SK-N-SH (cell line): ENCODE data around the gene WDTC1. TPM values are rescaled to one million over a fixed set of nuclear protein-coding genes. Genes with fewer than 3 reads are reported as not detected.

ENCODE experiments used
- CTCF ChIA-PET: fragments of 300-600, 350-600 bp; formaldehyde crosslinking; extraction: SDS; loops from one replicate; lab custom pipeline; 2021; lab: Yijun Ruan, JAX
- POLR2A ChIA-PET: fragments of 350-600 bp; sonication (Branson Sonifier 250); formaldehyde crosslinking; extraction: SDS; loops from one replicate; lab custom pipeline; 2020; ENCODE audit warnings: antibody characterized with exemption, inconsistent platforms; lab: Yijun Ruan, JAX
- DNase-seq: peaks from one replicate; pipeline ENCODE4 v3.0.0; 2012
- H2AFZ ChIP-seq: fragments of 200-600 bp; sonication (generic); 2 replicates; pipeline ENCODE4 v1.8.1; 2016; ENCODE audit warnings: antibody characterized with exemption, mild to moderate bottlenecking, low read depth
- H3F3A ChIP-seq: fragments of 200-600 bp; sonication (generic); replicated peaks from 2 replicates; pipeline ENCODE3; 2016; ENCODE audit warnings: antibody characterized with exemption, mild to moderate bottlenecking; ENCODE audit not compliant: insufficient read depth
- H3K27ac ChIP-seq, 2 experiments: fragments of 200-500 bp in 1 of 2; fragments of 200-600 bp in 1 of 2; sonication (Bioruptor generic) in 1 of 2; sonication (generic), shearing (Covaris generic) in 1 of 2; 2 replicates each; pipeline versions ENCODE4 v1.5.1 to v1.6.1; 2014 to 2016; ENCODE audit warnings: low read depth in 2 of 2, inconsistent platforms in 1 of 2, low read length in 1 of 2, mild to moderate bottlenecking in 1 of 2, mixed read lengths in 1 of 2
- H3K27me3 ChIP-seq: fragments of 200-600 bp; sonication (generic), shearing (Covaris generic); 2 replicates; pipeline ENCODE4 v1.6.1; 2016; ENCODE audit warnings: mixed run types; ENCODE audit not compliant: insufficient read depth
- H3K36me3 ChIP-seq, 2 experiments: fragments of 200-500 bp in 1 of 2; fragments of 200-600 bp in 1 of 2; sonication (Bioruptor generic) in 1 of 2; sonication (generic) in 1 of 2; replicated peaks in 1 of 2; 2 replicates each; pipeline versions ENCODE3 to v1.5.1; 2014 to 2016; ENCODE audit warnings: low read length in 1 of 2, mild to moderate bottlenecking in 1 of 2; ENCODE audit not compliant: insufficient read depth in 2 of 2, control insufficient read depth in 1 of 2
- H3K4me1 ChIP-seq, 2 experiments: fragments of 200-500 bp in 1 of 2; fragments of 200-600 bp in 1 of 2; sonication (Bioruptor generic) in 1 of 2; sonication (generic), shearing (Covaris generic) in 1 of 2; 2 replicates each; pipeline versions ENCODE4 v1.5.1 to v1.6.1; 2014 to 2016; ENCODE audit warnings: low read depth in 1 of 2, low read length in 1 of 2, mixed run types in 1 of 2; ENCODE audit not compliant: insufficient read depth in 2 of 2, control insufficient read depth in 1 of 2
- H3K4me2 ChIP-seq: fragments of 200-600 bp; sonication (generic), shearing (Covaris generic); 2 replicates; pipeline ENCODE4 v1.6.1; 2017; ENCODE audit warnings: mixed run types
- H3K4me3 ChIP-seq, 2 experiments: fragments of 200-500 bp in 1 of 2; fragments of 200-600 bp in 1 of 2; sonication (Bioruptor generic) in 1 of 2; sonication (generic), shearing (Covaris generic) in 1 of 2; 2 replicates each; pipeline versions ENCODE4 v1.5.1 to v1.8.1; 2014 to 2016; ENCODE audit warnings: low read depth in 2 of 2, inconsistent platforms in 1 of 2, low read length in 1 of 2, mild to moderate bottlenecking in 1 of 2, mixed read lengths in 1 of 2, moderate library complexity in 1 of 2
- H3K79me2 ChIP-seq: fragments of 200-600 bp; sonication (generic); 2 replicates; pipeline ENCODE4 v1.8.1; 2017; ENCODE audit warnings: mild to moderate bottlenecking; ENCODE audit not compliant: insufficient read depth
- H3K9ac ChIP-seq: fragments of 200-600 bp; sonication (generic); 2 replicates; pipeline ENCODE4 v1.6.1; 2017; ENCODE audit warnings: mixed run types
- H3K9me2 ChIP-seq: fragments of 200-600 bp; sonication (generic); 2 replicates; pipeline ENCODE4 v1.6.1; 2017; ENCODE audit warnings: mixed run types
- H3K9me3 ChIP-seq: fragments of 200-600 bp; sonication (generic); 2 replicates; pipeline ENCODE4 v1.6.1; 2017; ENCODE audit warnings: mixed run types, mild to moderate bottlenecking, moderate library complexity
- H4K20me1 ChIP-seq: fragments of 200-600 bp; sonication (generic); 2 replicates; pipeline ENCODE4 v1.6.1; 2017; ENCODE audit warnings: mild to moderate bottlenecking, mixed run types; ENCODE audit not compliant: insufficient read depth
- CHD2 ChIP-seq: fragments of 150-350 bp; IDR thresholded peaks from 2 replicates; pipeline ENCODE4 v1.6.1; 2018; ENCODE audit warnings: low read length; ENCODE audit not compliant: partially characterized antibody
- CTCF ChIP-seq: fragments of 200-600 bp; sonication (generic); IDR thresholded peaks from 2 replicates; pipeline ENCODE4 v1.6.1; 2017; ENCODE audit warnings: antibody characterized with exemption, mild to moderate bottlenecking, moderate library complexity
- FOSL2 ChIP-seq: IDR thresholded peaks from 2 replicates; pipeline ENCODE4 v1.4.0; 2012; ENCODE audit warnings: low read depth, mild to moderate bottlenecking, moderate library complexity, borderline replicate concordance
- GABPA ChIP-seq: IDR thresholded peaks from 2 replicates; pipeline ENCODE4 v1.4.0; 2012; ENCODE audit warnings: low read depth, mild to moderate bottlenecking
- NFIC ChIP-seq: IDR thresholded peaks from 2 replicates; pipeline ENCODE4 v1.4.0; 2012; ENCODE audit warnings: borderline replicate concordance
- NRF1 ChIP-seq: IDR thresholded peaks from 2 replicates; pipeline ENCODE4 v1.6.1; 2012; ENCODE audit warnings: low read depth, mild to moderate bottlenecking, low read length
- POLR2AphosphoS5 ChIP-seq: IDR thresholded peaks from 2 replicates; pipeline ENCODE4 v1.6.1; 2012; ENCODE audit warnings: low read depth, low read length
- SIN3A ChIP-seq: IDR thresholded peaks from 2 replicates; pipeline ENCODE4 v1.6.1; 2012; ENCODE audit warnings: low read depth, mild to moderate bottlenecking, low read length, moderate library complexity, borderline replicate concordance
- TCF12 ChIP-seq: IDR thresholded peaks from 2 replicates; pipeline ENCODE4 v1.4.0; 2012
- TEAD4 ChIP-seq: IDR thresholded peaks from 2 replicates; pipeline ENCODE4 v1.4.0; 2012; ENCODE audit warnings: mild to moderate bottlenecking, borderline replicate concordance; ENCODE audit not compliant: insufficient read depth
- ZBTB33 ChIP-seq: IDR thresholded peaks from 2 replicates; pipeline ENCODE4 v1.4.0; 2012; ENCODE audit warnings: low read depth, borderline replicate concordance
- WGBS: methylation state at CpG from one replicate; pipeline ENCODE4 v1.1.6; 2017; ENCODE audit warnings: low lambda C conversion rate; 5-methylcytosine and 5-hydroxymethylcytosine counted together
- polyA plus RNA-seq, 3 experiments: library from polyadenylated mRNA; depleted of rRNA; stranded (reverse); fragments of >200 nt; gene quantifications; 2 replicates each; pipeline ENCODE4 v1.2.3, GENCODE V29; 2012

WDTC1 gene
- polyA plus RNA-seq, 1 of the 3 experiments (the other 2 are of a cell fraction) = 12.0 TPM

- TF ChIP-seq POLR2AphosphoS5 = no peak
Measured at GRCh38 chr1:27269276-27269675, 34.8 kb downstream of the WDTC1 start (continued).

GRCh38 chr1:27274204-27274603 is 39.8 kb downstream of the WDTC1 start:
- no peaks in the 10 kb centered on the region for H4K20me1 ChIP-seq
- no peaks in the 10 kb centered on the region for H3K36me3 ChIP-seq
- H2AFZ ChIP-seq = no peak overlapping the region
- no peak overlapping the region for H3K4me2 ChIP-seq
- H3K9me2 ChIP-seq = no peaks in the 10 kb centered on the region
- no peak overlapping the region for H3K9ac ChIP-seq
- no peak for DNase-seq
- no peak overlapping the region for H3K4me3 ChIP-seq
- no peaks in the 10 kb centered on the region for H3K9me3 ChIP-seq
- 96% methylated on average over 1 of the region's 1 CpG for WGBS
- H3K4me1 ChIP-seq = no peaks in the 10 kb centered on the region
- TF ChIP-seq FOSL2 = no peak
- no peak for TF ChIP-seq CHD2
- no peak for TF ChIP-seq TCF12
- no peak for TF ChIP-seq SIN3A
- no peak for TF ChIP-seq CTCF
- no peak for TF ChIP-seq ZBTB33
- TF ChIP-seq TEAD4 = no peak
- TF ChIP-seq, all 33 proteins: peak for 0
- H3F3A ChIP-seq = no peaks in the 10 kb centered on the region
- no peak overlapping the region for H3K27ac ChIP-seq
- no peaks in the 10 kb centered on the region; the same call in 1 of the 2 replicates for H3K79me2 ChIP-seq
- no peaks in the 10 kb centered on the region for H3K27me3 ChIP-seq
- ChIA-PET CTCF (interaction anchor here (1.6 kb wide), 1 partner anchor 10 kb away, joined by 6 read pairs; no protein-coding TSS in a partner anchor), POLR2A (no interaction called here)

GRCh38 chr1:27275696-27276095 is 41.3 kb downstream of the WDTC1 start:
- H2AFZ ChIP-seq = no peak overlapping the region
- H3K9ac ChIP-seq = no peak overlapping the region
- TF ChIP-seq GABPA (no peak), NRF1 (no peak), NFIC (no peak), CTCF (no peak), SIN3A (no peak)
- H3K27me3 ChIP-seq = no peaks in the 10 kb centered on the region
- no peaks in the 10 kb centered on the region for H4K20me1 ChIP-seq
- H3K9me2 ChIP-seq = no peaks in the 10 kb centered on the region
- no peak overlapping the region for H3K27ac ChIP-seq
- H3K4me3 ChIP-seq = no peak overlapping the region
- ChIA-PET CTCF (interaction anchor here (0.9 to 1.6 kb wide), 2 partner anchors 8 to 184 kb away, joined by 3 to 6 read pairs; no protein-coding TSS in a partner anchor), POLR2A (no interaction called here)
- no peaks in the 10 kb centered on the region for H3K9me3 ChIP-seq
- DNase-seq = no peak
- no peaks in the 10 kb centered on the region for H3K36me3 ChIP-seq
- 64% methylated on average over 3 of the region's 3 CpGs for WGBS
- no peaks in the 10 kb centered on the region for H3K4me1 ChIP-seq
- no peaks in the 10 kb centered on the region for H3F3A ChIP-seq
- H3K79me2 ChIP-seq = no peaks in the 10 kb centered on the region; the same call in 1 of the 2 replicates
- no peak overlapping the region for H3K4me2 ChIP-seq
